H4 (cell line): ENCODE measurements around the gene FBL. TPM values are rescaled to one million over a fixed set of nuclear protein-coding genes. Genes with fewer than 3 reads are reported as not detected.
"Not testable (repeated sequence)": the region's sequence is repeated elsewhere in the genome, so short reads cannot be mapped to it uniquely, and the experiment has no call there.

Experiments used
- DNase-seq: peaks from one replicate; pipeline ENCODE4 v3.0.0-alpha.2; 2015; ENCODE audit warnings: low spot score
- total RNA-seq: library from RNA; depleted of rRNA; stranded (reverse); fragments of >200 nt; shearing (Covaris generic); gene quantifications from 2 replicates; pipeline ENCODE4 v1.2.3, GENCODE V29; 2014; rRNA removed

Gene FBL
- 256 and 309 TPM in 2 replicates for total RNA-seq

GRCh38 chr19:39845933-39846677 is at the start of gene FBL:
Gene FBL, minus strand, starts transcription at chr19:39846379. Its CDS starts 79 bp downstream, at chr19:39846300.
- DNase-seq = peak; percentile 83

DNA sequence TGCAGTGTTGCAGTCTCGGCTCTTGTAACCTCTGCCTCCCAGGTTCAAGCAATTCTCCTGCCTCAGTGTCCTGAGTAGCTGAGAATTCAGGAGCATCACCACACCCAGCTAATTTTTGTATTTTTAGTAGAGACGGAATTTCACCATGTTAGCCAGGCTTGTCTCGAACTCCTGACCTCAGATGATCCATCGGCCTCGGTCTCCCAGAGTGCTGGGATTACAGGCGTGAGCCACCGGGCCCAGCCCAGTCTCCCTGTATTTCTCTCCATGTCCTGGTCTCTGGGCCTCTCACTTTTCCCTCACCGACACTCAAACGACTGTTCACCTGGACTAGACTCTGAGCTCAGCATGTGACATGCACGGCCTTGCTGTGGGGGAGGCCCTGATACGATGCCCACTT is 48.9 kb upstream of the FBL start:
- not testable (repeated sequence) for DNase-seq

GRCh38 chr19:39894236-39894606 is 48.0 kb upstream of the FBL start:
- not testable (repeated sequence) for DNase-seq

GRCh38 chr19:39893366-39894235 is 47.4 kb upstream of the FBL start:
- peak; percentile 35 for DNase-seq

DNA sequence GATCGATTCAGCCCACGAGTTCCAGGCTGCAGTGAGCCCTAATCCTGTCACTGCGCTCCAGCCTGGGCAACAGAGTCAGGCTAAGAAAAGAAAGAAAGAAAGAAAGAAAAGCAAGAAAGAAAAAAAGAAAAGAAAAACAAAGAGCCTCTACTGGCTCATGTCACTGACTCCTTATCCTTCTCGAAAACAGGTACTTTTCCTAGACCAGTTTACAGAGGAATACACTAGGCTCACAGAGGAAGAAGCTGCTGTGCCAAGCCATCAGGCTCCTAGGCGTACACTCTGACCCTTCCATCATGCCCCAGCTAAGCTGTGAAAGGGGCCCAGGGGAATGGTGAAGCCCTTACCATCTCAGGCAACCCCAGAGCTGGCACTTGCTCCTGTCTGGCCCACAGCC is 46.3 kb upstream of the FBL start:
- DNase-seq = not testable (repeated sequence)

GRCh38 chr19:39891660-39892505 is 45.7 kb upstream of the FBL start:
- not testable (repeated sequence) for DNase-seq

GRCh38 chr19:39890755-39891551 is 44.8 kb upstream of the FBL start:
- no peak for DNase-seq

- DNase-seq = not testable (repeated sequence)
Measured at GRCh38 chr19:39889872-39890754, 43.9 kb upstream of the FBL start.

GRCh38 chr19:39887456-39887951 is 41.3 kb upstream of the FBL start:
- DNase-seq = not testable (repeated sequence)

DNA sequence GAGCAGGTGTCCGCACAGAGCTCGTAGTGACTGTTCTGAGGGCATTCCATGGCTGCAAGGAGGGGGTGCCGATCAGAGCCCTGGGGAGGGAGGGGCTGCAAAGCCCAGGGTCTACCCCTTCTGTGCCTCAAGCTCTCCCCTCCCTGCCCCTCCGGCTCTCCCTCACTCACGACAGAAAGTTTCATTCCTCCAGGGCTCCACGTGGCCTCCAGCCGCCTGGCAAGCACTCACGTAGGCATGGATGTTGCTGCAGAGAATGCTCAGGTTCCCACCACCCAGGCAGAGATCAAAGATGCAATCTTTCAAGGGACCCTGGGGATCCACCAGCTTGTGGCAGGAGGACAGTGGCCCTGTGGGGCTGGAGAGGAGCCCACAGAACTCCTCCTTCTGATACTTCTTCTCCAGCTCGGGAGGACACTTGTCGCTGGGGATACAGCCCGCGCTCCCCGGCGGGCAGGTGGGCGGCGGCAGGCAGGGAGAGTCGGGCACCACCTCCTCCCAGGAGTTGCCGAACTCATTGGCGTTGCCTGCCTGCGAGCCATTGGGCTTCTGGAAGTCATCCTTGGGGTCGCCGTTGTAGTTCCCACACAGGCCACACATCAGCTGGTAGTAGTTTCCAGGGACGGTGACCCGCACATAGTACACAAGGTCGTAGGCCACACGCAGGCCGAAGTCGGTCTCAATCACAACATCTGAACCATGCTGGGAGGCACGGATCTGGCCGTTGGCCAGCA is 39.8 kb upstream of the FBL start:
- DNase-seq = not testable (repeated sequence)

DNA sequence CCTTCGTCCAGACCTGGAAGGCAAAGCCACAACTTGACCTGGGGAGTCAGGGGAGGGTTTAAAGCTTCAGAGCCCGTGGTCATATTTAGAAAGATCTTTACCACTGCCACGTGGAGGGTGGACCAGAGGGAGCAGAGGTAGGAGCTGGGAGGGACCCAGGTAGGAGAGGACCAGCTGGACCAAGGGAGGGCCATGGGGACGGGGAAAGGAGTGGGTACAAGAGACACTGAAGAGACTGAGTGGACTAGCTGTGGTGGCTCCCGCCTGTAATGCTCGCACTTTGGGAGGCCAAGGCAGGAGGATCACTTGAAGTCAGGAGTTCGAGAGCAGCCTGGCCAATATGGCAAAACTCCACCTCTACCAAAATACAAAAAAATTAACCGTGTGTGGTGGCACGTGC is 38.5 kb upstream of the FBL start:
- not testable (repeated sequence) for DNase-seq

DNA sequence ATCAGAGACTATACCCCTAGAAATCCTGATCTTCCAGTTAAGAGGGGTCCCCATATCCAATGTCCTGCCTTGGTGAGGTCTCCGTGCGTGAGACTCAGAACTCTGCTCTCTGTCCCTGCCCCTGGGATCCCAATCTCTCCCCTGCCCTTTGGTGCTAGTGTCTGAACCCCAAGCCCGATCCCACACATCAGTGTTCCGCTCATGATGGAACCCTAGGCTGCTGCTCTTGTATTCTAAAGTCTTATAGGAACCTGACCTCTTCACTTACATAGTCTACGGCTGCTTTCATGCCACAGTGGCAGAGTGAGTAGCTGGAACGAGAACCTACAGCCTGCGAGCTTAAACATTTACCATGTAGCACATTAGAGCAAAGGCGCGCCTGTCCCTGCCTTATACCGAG is 36.5 kb upstream of the FBL start:
- DNase-seq = not testable (repeated sequence)

DNA sequence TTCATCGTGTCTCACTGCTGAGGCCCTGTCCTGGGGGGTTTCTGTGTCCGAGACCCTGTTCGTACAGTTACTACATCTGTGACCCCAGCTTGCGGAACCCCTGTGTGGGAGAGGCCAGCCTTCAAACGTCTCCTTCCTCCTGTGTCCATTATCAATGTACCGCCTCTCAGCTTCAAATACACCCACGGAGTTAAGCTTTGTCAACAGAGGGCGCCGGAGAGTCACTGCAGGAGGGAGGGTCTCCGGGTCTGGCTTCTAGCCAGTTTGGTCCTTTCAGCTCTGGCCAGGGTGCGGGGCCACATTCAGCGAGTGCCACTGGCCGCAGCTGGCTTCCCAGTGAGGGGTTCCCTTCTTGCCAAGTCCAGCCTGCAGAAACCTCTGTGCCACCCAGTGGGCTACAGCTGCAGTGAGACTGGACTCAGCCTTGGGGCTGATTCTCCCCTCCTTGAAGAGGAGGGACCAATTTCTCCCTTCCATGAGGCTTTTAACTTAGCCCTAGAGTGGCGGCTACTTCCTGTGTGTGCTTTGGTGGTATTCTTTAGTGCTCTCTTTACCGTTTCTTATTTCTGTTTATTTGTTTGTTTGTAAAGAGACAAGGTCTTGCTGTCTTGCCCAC is 35.4 kb upstream of the FBL start:
- DNase-seq = peak; percentile 33

DNA sequence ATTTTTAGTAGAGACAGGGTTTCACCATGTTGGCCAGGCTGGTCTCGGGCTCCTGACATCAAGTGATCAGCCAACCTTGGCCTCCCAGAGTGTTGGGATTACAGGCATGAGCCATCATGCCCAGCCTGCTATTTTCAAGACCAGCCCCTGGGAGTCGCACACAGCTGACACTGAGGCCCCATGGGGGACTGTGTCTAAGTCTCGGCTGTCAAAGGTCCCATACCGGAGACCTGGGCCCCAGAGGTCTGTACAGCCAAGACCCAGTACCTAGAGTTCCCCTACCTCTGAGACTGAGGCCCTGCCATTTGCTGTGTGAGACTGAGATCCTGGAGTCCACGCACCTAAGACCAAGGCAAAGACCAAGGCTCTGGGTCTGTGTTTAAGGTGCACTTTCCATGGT is 34.1 kb upstream of the FBL start:
- DNase-seq = not testable (repeated sequence)

DNA sequence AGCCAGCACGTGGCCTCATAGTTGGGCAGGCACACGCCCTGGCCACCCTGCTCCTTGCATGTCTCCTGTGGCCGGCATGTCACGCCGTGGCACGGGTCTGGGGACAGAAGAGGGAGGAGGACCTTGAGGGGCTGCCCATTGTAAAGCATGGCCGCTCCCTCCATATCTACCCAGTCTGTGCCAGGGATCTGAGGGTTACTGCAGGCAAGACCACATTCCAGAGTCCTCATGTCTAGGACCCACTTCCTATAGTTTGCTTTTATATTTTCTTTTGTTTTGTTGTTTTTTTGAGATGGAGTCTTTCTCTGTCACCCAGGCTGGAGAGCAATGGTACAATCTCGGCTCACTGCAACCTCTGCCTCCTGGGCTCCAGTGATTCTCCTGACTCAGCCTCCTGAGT is 33.6 kb upstream of the FBL start:
- not testable (repeated sequence) for DNase-seq

DNA sequence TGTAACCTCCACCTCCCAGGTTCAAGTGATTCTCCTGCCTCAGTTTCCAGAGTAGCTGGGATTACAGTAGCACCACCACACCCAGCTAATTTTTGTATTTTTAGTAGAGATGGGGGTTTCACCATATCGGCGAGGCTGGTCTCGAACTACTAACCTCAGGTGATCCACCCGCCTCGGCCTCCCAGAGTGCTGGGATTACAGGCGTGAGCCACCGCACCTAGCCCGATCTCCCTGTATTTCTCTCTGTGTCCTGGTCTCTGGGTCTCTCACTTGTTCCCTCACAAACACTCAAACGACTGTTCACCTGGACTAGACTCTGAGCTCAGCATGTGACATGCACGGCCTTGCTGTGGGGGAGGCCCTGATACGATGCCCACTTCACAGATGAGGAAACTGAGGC is 32.7 kb upstream of the FBL start:
- DNase-seq = not testable (repeated sequence)

- DNase-seq = no peak
Measured at GRCh38 chr19:39878398-39878797, 32.2 kb upstream of the FBL start.

DNA sequence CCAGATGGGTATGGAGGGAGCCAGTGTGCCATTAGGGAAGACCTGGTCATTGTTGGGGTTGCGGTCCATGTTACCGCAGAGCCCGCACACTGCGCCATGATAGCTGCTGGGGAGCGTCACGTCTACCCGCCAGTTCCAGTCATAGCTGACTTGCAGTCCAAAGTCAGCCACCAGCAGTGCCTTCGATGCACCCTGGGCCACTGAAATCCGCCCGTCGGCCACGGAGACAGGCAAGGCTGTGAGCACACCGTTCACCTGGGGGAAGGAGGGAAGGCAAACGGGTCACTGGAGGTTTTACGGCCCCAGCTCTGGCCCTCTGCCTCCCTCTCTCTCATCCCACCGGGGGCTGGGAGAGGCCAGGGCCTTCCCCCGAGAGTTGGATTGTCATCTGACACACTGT is 31.8 kb upstream of the FBL start:
- DNase-seq = not testable (repeated sequence)

- DNase-seq = peak; percentile 64
Measured at GRCh38 chr19:39877488-39877887, 31.3 kb upstream of the FBL start.
